Nephron (organoid): ENCODE data around the gene MPPED1.

Experiments
- H3K27ac Mint-ChIP-seq, 3 experiments: 2 replicates each; pipeline ENCODE4 v1.8.0; 2020; ENCODE audit warnings: mixed read lengths in 3 of 3, mild to moderate bottlenecking in 2 of 3, moderate library complexity in 1 of 3
- H3K27me3 Mint-ChIP-seq: 2 replicates; pipeline ENCODE4 v1.8.0; 2021; ENCODE audit warnings: low read depth, mild to moderate bottlenecking, moderate library complexity, mixed read lengths
- H3K36me3 Mint-ChIP-seq: 2 replicates; pipeline ENCODE4 v1.8.0; 2020; ENCODE audit warnings: low read depth, mixed read lengths
- H3K4me1 Mint-ChIP-seq: 2 replicates; pipeline ENCODE4 v1.8.0; 2020; ENCODE audit warnings: mixed read lengths
- H3K4me3 Mint-ChIP-seq, 3 experiments: 2 replicates each; pipeline ENCODE4 v1.8.0; 2020; ENCODE audit warnings: mild to moderate bottlenecking in 3 of 3, mixed read lengths in 3 of 3, moderate library complexity in 2 of 3
- H3K9me3 Mint-ChIP-seq: 2 replicates; pipeline ENCODE4 v1.8.0; 2020; ENCODE audit warnings: mixed read lengths
- CTCF ChIP-seq, 3 experiments: fragments of 200-600 bp; sonication (generic); IDR thresholded peaks; one replicate each; pipeline ENCODE4 v1.5.0; 2021; ENCODE audit warnings: antibody characterized with exemption in 3 of 3; ENCODE audit not compliant: unreplicated experiment in 3 of 3

The MPPED1 gene

GRCh38 chr22:43510281-43511070 lies 98.7 kb downstream of the MPPED1 start:
- Mint-ChIP-seq H3K36me3 (no peaks in the 10 kb centered on the region), H3K27ac (no peak overlapping the region), H3K27me3 (peaks cover 7% of the 10 kb centered on the region), H3K4me3 (no peak overlapping the region), H3K9me3 (no peaks in the 10 kb centered on the region), H3K4me1 (no peaks in the 10 kb centered on the region)
- no peak for TF ChIP-seq CTCF (IDR thresholded peaks at IDR 0.05; ENCODE audit: unreplicated experiment in 3 of 3)

GRCh38 chr22:43511276-43511910 lies 99.6 kb downstream of the MPPED1 start:
- H3K27me3 Mint-ChIP-seq: peaks cover 9% of the 10 kb centered on the region
- H3K4me1 Mint-ChIP-seq: no peaks in the 10 kb centered on the region

GRCh38 chr22:43512279-43512678 lies 100.5 kb downstream of the MPPED1 start:
- TF ChIP-seq CTCF (IDR thresholded peaks at IDR 0.05; ENCODE audit: unreplicated experiment in 3 of 3): no peak
- Mint-ChIP-seq H3K27me3 (peaks cover 10% of the 10 kb centered on the region), H3K27ac (no peak overlapping the region), H3K36me3 (no peaks in the 10 kb centered on the region), H3K4me3 (no peak overlapping the region), H3K9me3 (no peaks in the 10 kb centered on the region), H3K4me1 (no peaks in the 10 kb centered on the region)

More at GRCh38 chr22:43511276-43511910, 99.6 kb downstream of the MPPED1 start:
- H3K36me3 Mint-ChIP-seq: no peaks in the 10 kb centered on the region
- TF ChIP-seq CTCF (IDR thresholded peaks at IDR 0.05; ENCODE audit: unreplicated experiment in 3 of 3): no peak
- no peak overlapping the region for H3K27ac Mint-ChIP-seq
- no peak overlapping the region for H3K4me3 Mint-ChIP-seq
- H3K9me3 Mint-ChIP-seq: no peaks in the 10 kb centered on the region

GRCh38 chr22:43514476-43515157 lies 102.8 kb downstream of the MPPED1 start:
- peaks cover 15% of the 10 kb centered on the region for H3K27me3 Mint-ChIP-seq
- H3K4me1 Mint-ChIP-seq: no peaks in the 10 kb centered on the region
- no peak overlapping the region for H3K27ac Mint-ChIP-seq
- H3K9me3 Mint-ChIP-seq: no peaks in the 10 kb centered on the region
- no peak overlapping the region for H3K4me3 Mint-ChIP-seq
- no peak for TF ChIP-seq CTCF (IDR thresholded peaks at IDR 0.05; ENCODE audit: unreplicated experiment in 3 of 3)
- no peaks in the 10 kb centered on the region for H3K36me3 Mint-ChIP-seq

- no peak for TF ChIP-seq CTCF (IDR thresholded peaks at IDR 0.05; ENCODE audit: unreplicated experiment in 3 of 3)
- no peak overlapping the region for H3K4me3 Mint-ChIP-seq
- H3K27ac Mint-ChIP-seq: no peak overlapping the region
- H3K4me1 Mint-ChIP-seq: no peaks in the 10 kb centered on the region
- H3K36me3 Mint-ChIP-seq: no peaks in the 10 kb centered on the region
- H3K27me3 Mint-ChIP-seq: peaks cover 12% of the 10 kb centered on the region
- H3K9me3 Mint-ChIP-seq: no peaks in the 10 kb centered on the region
Measured at GRCh38 chr22:43515411-43515810, 103.6 kb downstream of the MPPED1 start.
